ENCODE measurements around the gene FABP1.

DNA sequence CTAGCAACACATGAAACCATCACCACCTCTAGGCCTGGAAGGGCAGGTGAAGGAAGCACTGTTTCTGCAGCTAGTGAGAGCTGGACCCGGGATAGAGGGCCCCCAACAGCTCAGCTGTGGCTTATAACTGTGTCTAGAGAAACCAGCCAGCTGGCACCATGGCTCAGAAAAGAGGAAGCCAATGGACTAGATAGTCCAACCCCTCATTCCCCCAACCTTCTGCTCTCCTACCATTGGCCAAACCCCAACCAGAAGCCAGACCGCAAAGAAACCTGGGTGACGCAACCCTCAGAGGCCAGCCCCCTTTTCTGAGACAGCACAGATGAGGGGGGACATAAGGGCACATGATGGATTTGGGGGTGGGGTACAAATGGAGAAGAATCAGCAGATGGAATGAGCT, 35.9 kb downstream of the FABP1 start:
- TF ChIP-seq, protein P1, sequence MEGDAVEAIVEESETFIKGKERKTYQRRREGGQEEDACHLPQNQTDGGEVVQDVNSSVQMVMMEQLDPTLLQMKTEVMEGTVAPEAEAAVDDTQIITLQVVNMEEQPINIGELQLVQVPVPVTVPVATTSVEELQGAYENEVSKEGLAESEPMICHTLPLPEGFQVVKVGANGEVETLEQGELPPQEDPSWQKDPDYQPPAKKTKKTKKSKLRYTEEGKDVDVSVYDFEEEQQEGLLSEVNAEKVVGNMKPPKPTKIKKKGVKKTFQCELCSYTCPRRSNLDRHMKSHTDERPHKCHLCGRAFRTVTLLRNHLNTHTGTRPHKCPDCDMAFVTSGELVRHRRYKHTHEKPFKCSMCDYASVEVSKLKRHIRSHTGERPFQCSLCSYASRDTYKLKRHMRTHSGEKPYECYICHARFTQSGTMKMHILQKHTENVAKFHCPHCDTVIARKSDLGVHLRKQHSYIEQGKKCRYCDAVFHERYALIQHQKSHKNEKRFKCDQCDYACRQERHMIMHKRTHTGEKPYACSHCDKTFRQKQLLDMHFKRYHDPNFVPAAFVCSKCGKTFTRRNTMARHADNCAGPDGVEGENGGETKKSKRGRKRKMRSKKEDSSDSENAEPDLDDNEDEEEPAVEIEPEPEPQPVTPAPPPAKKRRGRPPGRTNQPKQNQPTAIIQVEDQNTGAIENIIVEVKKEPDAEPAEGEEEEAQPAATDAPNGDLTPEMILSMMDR (conservative IDR thresholded peaks at IDR 0.05) = no peak
- TF ChIP-seq ZFX (IDR thresholded peaks at IDR 0.05) = no peak
